A549 treated with Hydrocortisone at 1 μM for 4 hours (cell line): ENCODE measurements around the gene UGT2A3. TPM values are rescaled to one million over a fixed set of nuclear protein-coding genes. Genes with fewer than 3 reads are reported as not detected.

ENCODE experiments used
- total RNA-seq: library from RNA; stranded (reverse); fragments of 200-300 nt; extraction: Qiagen RNA extraction; gene quantifications from 5 replicates; pipeline ENCODE4 v1.2.3, GENCODE V29; 2022

Gene UGT2A3
- total RNA-seq, result 0.03 to 0.14 TPM (median 0.07 TPM) in 5 replicates

DNA sequence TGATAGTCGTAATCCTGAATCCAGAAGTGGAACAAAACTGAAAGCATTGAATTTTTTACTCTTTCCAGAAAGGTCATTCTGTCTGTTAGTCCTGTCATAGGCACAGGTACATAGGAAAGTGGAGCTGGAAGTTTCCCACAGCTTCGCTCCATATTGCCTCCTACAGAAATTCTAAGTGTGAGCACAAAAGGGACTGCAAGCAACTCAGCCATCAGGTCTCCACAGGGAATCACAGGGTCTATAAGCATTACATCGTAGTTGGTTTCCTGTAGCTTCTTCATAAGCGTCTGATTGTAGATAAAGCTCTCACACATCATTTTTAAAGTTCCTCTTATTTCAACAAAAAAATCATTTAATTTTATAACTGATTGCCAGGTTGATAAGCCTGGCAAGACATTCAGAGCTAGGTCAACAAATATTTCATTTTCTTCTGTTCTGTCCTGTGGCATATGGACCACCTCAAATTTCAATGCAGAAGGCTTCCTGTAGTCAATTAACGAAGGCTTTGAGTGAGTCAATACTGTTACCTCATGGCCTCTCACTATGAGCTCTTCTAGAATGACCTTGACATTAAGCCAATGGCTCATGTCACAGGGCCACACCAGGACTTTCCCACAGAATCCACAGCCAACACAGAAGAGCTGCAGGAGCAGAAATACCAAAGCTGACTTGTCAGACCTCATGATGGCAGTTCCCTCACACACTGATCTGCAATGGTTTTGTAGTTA, at the start of gene UGT2A3:
Gene UGT2A3 (minus strand): TSS at position 727 of the 728 bp plus-strand sequence. CDS start 44 bp downstream, at position 683.

Other genes with a start within 250 kb of the UGT2A3 start
- 0.06 TPM in 1 of 5 replicates, not detected in the others for gene UGT2B10, start 135.8 kb downstream of the UGT2A3 start, total RNA-seq
- 0.16 to 0.49 TPM (median 0.38 TPM) in 5 replicates for gene UGT2B7, start 144.7 kb upstream of the UGT2A3 start, total RNA-seq